Smooth muscle cell of the pulmonary artery (primary cell): ENCODE data around the gene TMEM79. TPM values are rescaled to one million over a fixed set of nuclear protein-coding genes. Genes with fewer than 3 reads are reported as not detected.

Experiments used
- total RNA-seq: library from RNA; depleted of rRNA; stranded (reverse); fragments of >200 nt; gene quantifications from 2 replicates; pipeline ENCODE4 v1.2.3, GENCODE V29; 2014

Gene TMEM79
- 2.0 and 2.6 TPM in 2 replicates for total RNA-seq

GRCh38 chr1:156284112-156284511 is at the start of gene TMEM79:
TMEM79 (plus strand) TSS chr1:156284325; CDS start chr1:156285227, 902 bp downstream.

GRCh38 chr1:156241926-156242325 is 42.2 kb upstream of the TMEM79 start, which contains the start of gene BGLAP:
BGLAP (plus strand) TSS chr1:156242184; CDS start chr1:156242232, 48 bp downstream.

DNA sequence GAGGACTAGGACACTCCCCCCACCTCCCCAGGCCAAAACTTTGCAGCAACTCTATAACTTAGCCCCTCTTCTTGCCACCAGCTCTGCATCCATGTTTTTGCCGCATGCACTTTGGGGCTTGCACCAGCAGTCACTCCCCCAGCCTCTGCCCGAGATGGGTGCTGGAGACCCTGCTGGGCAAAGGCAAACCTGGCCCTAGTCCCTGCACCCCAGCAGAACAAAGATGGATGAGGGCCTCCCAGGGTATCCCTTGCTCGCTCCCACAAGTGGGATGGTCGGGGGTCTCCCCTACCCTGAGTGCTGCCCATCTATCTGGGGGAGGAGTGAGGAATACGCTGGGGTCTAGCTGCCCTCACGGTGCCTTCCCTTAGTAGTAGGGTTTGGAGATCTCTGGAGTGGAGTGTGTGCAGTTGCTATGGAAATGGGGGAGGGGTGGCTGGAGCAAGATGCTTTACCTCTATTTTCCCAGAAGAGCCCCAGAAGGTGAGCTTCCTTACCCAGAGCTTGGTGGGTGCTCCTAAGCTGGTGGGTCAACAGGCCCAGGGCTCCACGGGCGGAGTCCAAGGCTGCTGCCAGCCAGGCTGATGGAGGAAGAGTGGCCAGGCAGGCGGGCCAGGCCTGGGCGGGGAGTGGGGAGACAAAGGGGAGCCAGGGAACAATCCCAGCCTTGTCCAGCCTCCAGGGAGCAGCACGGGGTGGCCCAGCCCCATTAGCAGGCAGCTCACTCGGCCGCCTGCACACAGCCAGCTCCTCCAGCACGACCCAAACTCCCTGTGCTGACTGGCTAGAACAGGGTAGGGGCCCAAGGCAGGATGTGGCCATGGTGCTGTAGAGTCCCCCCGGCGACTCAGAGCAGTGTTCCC is 36.4 kb upstream of the TMEM79 start, which contains the start of gene PAQR6:
PAQR6 (minus strand) TSS at position 597 of the 863 bp plus-strand sequence. CDS start 1,325 bp downstream, outside the sequence.

DNA sequence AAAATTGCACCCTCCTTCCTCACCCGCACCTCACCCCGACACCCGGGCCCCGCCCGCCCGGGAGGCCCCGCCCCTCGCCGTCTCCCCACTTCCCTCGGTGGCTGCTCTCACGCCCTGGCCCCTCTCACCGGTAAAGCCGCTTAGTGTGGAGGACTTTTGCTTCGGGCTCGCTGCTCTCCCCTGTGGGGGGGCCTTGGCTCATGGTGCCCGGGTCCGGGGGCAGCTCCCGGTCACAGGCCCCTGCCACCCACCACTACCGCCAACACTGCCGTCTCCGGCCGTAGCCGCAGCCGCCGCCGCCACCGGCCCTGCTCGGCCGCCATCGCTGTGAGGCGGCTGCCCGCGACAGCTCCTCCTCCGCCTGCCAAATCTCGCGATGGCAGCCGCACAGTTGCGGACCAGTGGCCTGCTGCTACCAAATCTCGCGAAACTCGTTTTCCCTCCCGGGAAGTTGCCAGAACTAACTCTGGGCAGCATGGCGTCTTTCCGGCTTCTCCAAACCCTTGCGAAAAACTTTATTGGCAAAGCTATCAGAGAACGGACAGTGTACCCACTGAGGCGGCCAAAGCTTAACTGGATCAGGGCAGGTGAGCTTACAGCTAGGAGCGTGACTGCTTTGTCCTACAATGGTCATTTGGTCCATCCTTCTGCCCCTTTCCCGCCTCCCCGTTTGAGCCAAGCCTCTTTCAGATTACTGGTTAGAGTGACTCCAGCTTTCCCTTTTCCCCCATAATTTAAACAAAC is 1.5 kb upstream of the TMEM79 start, which contains the start of gene SMG5:
SMG5 (minus strand) TSS at position 347 of the 744 bp plus-strand sequence; CDS start at position 202, 145 bp downstream.

DNA sequence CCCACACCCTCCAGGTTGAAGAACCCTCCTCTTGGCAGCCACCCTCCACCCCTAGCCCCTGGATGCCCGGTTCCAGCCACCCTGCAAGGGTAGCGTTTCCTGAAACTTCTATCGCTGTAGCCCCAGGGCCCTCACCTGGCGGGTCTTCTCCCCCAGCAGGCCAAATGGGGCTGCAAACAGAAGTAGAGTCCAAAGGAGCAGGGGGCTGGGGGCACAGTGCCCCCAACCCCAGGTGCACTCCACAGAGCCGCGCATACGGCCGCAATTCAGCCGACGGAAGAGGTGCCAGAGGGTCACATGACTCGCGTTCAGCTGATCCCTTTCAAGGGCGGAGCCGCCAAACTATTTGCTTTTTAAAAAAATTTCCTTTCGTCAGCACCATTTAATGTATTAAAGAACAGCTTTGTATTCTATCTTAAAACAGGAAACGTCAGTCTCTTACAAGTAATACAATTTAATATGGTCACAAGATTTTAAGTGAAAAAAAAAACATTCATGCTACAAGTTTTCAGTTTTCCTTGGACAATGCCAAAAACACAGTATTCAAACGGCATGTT is 11.3 kb downstream of the TMEM79 start, which contains the start of gene GLMP:
GLMP (minus strand) TSS at position 289 of the 557 bp plus-strand sequence; CDS start at position 255, 34 bp downstream.

DNA sequence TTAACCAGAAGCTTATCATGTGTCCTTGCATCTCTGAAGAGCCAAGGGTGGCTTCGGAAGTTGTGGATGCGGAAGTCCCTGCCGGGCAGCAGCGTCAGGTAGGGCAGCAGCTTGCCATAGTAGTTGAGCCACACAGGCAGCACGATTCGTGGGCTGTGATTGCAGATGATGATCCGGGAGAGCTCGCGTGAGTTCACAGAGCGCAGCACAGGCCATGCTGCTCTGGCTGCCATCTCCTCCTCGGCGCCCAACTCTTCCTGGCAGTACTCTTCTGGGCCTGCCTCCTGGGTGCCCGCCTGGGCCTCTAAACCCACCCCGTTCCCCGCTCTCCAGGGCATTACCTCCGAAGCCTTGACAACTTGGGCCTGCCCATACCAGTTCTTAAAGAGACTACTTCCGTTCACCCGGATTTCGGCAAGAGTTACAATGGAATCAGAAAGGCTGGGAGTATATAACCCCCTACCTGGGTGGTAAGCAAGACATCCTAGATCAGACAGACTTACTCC is 14.8 kb downstream of the TMEM79 start, which contains the start of gene VHLL:
VHLL (minus strand) TSS at position 456 of the 506 bp plus-strand sequence; CDS start at position 338, 118 bp downstream.

GRCh38 chr1:156338180-156338976 is 54.3 kb downstream of the TMEM79 start, which contains the start of the genes CCT3 and TSACC:
CCT3 (minus strand) TSS chr1:156338292; CDS start chr1:156338184, 108 bp downstream.
TSACC (plus strand) TSS chr1:156338526; CDS start chr1:156339758, 1,232 bp downstream.

Other genes with a start within 250 kb of the TMEM79 start
- 15.6 and 21.3 TPM in 2 replicates for gene UBQLN4, start 230.5 kb upstream of the TMEM79 start, total RNA-seq
- 47.6 and 56.5 TPM in 2 replicates for gene LAMTOR2, start 229.5 kb upstream of the TMEM79 start, total RNA-seq
- not detected in 2 replicates for gene RAB25, start 223.2 kb upstream of the TMEM79 start, total RNA-seq
- 1.2 and 4.1 TPM in 2 replicates for gene MEX3A, start 201.9 kb upstream of the TMEM79 start, total RNA-seq
- gene LMNA, start 169.6 kb upstream of the TMEM79 start, total RNA-seq, result 1,049 and 1,502 TPM in 2 replicates
- gene SEMA4A, start 130.7 kb upstream of the TMEM79 start, total RNA-seq, result 1.6 and 2.7 TPM in 2 replicates
- 11.2 and 11.3 TPM in 2 replicates for gene SLC25A44, start 90.2 kb upstream of the TMEM79 start, total RNA-seq
- gene PMF1, start 71.3 kb upstream of the TMEM79 start, total RNA-seq, result 16.9 and 20.3 TPM in 2 replicates
- gene BGLAP, start 42.1 kb upstream of the TMEM79 start, total RNA-seq, result 0.26 and 0.50 TPM in 2 replicates
- 0.46 and 0.56 TPM in 2 replicates for gene PAQR6, start 36.3 kb upstream of the TMEM79 start, total RNA-seq
- 52.3 and 71.4 TPM in 2 replicates for gene SMG5, start 1.5 kb upstream of the TMEM79 start, total RNA-seq
- gene GLMP, start 11.4 kb downstream of the TMEM79 start, total RNA-seq, result 68.6 and 85.1 TPM in 2 replicates
- gene VHLL, start 15.0 kb downstream of the TMEM79 start, total RNA-seq, result 0.13 and 0.92 TPM in 2 replicates
- 271 and 277 TPM in 2 replicates for gene CCT3, start 54.0 kb downstream of the TMEM79 start, total RNA-seq
- not detected in 2 replicates for gene TSACC, start 54.2 kb downstream of the TMEM79 start, total RNA-seq
- not detected in 2 replicates for gene RHBG, start 84.9 kb downstream of the TMEM79 start, total RNA-seq
- 11.8 and 13.9 TPM in 2 replicates for gene MEF2D, start 216.4 kb downstream of the TMEM79 start, total RNA-seq